H1 (cell line): ENCODE measurements around the gene EXOC2. TPM values are rescaled to one million over a fixed set of nuclear protein-coding genes. Genes with fewer than 3 reads are reported as not detected.

Experiments
- CTCF ChIA-PET: fragments of 300-600 bp; sonication (Branson Sonifier 250); formaldehyde crosslinking; loops from one replicate; lab custom pipeline; 2021; ENCODE audit not compliant: partially characterized antibody; lab: Charles Lee
- POLR2A ChIA-PET: fragments of 300-600 bp; sonication (Branson Sonifier 250); formaldehyde crosslinking; loops from one replicate; lab custom pipeline; 2021; ENCODE audit warnings: inconsistent platforms; ENCODE audit not compliant: partially characterized antibody; lab: Charles Lee
- DNase-seq, 2 experiments: peaks; one replicate each; pipeline versions ENCODE4 v3.0.0 to v3.0.0-alpha.2; 2010 to 2022; ENCODE audit warnings: low spot score in 2 of 2, low read depth in 1 of 2, mixed read lengths in 1 of 2
- FAIRE-seq: peaks from 2 replicates; lab custom pipeline; 2011; peaks lifted over from hg19 to GRCh38; lab: Jason Lieb, UNC
- H2AFZ ChIP-seq: 2 replicates; pipeline ENCODE4 v1.8.1; 2012; ENCODE audit warnings: low read length, inconsistent platforms
- H2AK5ac ChIP-seq: 2 replicates; pipeline ENCODE4 v1.6.1; 2013; ENCODE audit warnings: low read depth, low read length
- H2BK120ac ChIP-seq: replicated peaks from 2 replicates; pipeline ENCODE3; 2013; ENCODE audit warnings: low read depth, low read length, inconsistent platforms
- H2BK12ac ChIP-seq: 2 replicates; pipeline ENCODE4 v1.6.1; 2013; ENCODE audit warnings: low read depth, low read length
- H2BK15ac ChIP-seq: 2 replicates; pipeline ENCODE4 v1.6.1; 2013; ENCODE audit warnings: low read length
- H2BK20ac ChIP-seq: 2 replicates; pipeline ENCODE4 v1.6.1; 2013; ENCODE audit warnings: low read length
- H2BK5ac ChIP-seq: 2 replicates; pipeline ENCODE4 v1.6.1; 2013; ENCODE audit warnings: low read depth, low read length
- H3K14ac ChIP-seq: 2 replicates; pipeline ENCODE4 v1.6.1; 2013; ENCODE audit warnings: inconsistent platforms; ENCODE audit not compliant: insufficient read length
- H3K18ac ChIP-seq: 2 replicates; pipeline ENCODE4 v1.6.1; 2013; ENCODE audit warnings: low read length; ENCODE audit errors: extremely low read depth
- H3K23ac ChIP-seq: 2 replicates; pipeline ENCODE4 v1.6.1; 2013; ENCODE audit warnings: inconsistent platforms; ENCODE audit not compliant: insufficient read length
- H3K23me2 ChIP-seq: 2 replicates; pipeline ENCODE4 v1.6.1; 2013; ENCODE audit warnings: low read depth, low read length
- H3K27ac ChIP-seq: 2 replicates; pipeline ENCODE4 v1.6.1; 2011; ENCODE audit warnings: low read depth, low read length, inconsistent platforms
- H3K27me3 ChIP-seq, 4 experiments: replicated peaks in 1 of 4; 1 replicate in 1 of 4; 2 replicates in 3 of 4; pipeline versions ENCODE4 v1.6.1 to v1.8.1; 2011 to 2013; ENCODE audit warnings: low read length in 3 of 4, mild to moderate bottlenecking in 3 of 4, inconsistent platforms in 2 of 4, mixed read lengths in 2 of 4, moderate library complexity in 1 of 4; ENCODE audit not compliant: control insufficient read depth in 3 of 4, insufficient read depth in 3 of 4; ENCODE audit errors: extremely low read depth in 1 of 4
- H3K36me3 ChIP-seq, 4 experiments: 2 replicates each; pipeline versions ENCODE4 v1.6.1 to v1.8.1; 2011 to 2013; ENCODE audit warnings: mild to moderate bottlenecking in 4 of 4, low read length in 3 of 4, moderate library complexity in 2 of 4, control low read depth in 1 of 4, inconsistent platforms in 1 of 4; ENCODE audit not compliant: insufficient read depth in 4 of 4, control insufficient read depth in 2 of 4
- H3K4ac ChIP-seq: replicated peaks from 2 replicates; pipeline ENCODE3; 2013; ENCODE audit warnings: low read length, low read depth, mixed read lengths, inconsistent platforms; ENCODE audit not compliant: insufficient read length
- H3K4me1 ChIP-seq, 4 experiments: replicated peaks in 1 of 4; 1 replicate in 1 of 4; 2 replicates in 3 of 4; pipeline versions ENCODE4 v1.6.1 to v1.8.1; 2011 to 2013; ENCODE audit warnings: low read length in 3 of 4, inconsistent platforms in 2 of 4, mixed read lengths in 1 of 4; ENCODE audit not compliant: insufficient read depth in 4 of 4, control insufficient read depth in 3 of 4
- H3K4me2 ChIP-seq, 2 experiments: 2 replicates each; pipeline versions ENCODE4 v1.6.1 to v1.8.1; 2011 to 2013; ENCODE audit warnings: low read depth in 2 of 2, low read length in 2 of 2, control low read depth in 1 of 2, inconsistent platforms in 1 of 2, mild to moderate bottlenecking in 1 of 2; ENCODE audit not compliant: insufficient read depth in 1 of 2
- H3K4me3 ChIP-seq, 4 experiments: fragments of 200-600, 300-600 bp in 1 of 4; sonication (generic), shearing (Covaris generic), sonication (Bioruptor Twin) in 1 of 4; 2 replicates each; pipeline versions ENCODE4 v1.5.1 to v1.8.1; 2011 to 2016; ENCODE audit warnings: low read length in 4 of 4, low read depth in 3 of 4, control low read depth in 2 of 4, inconsistent platforms in 2 of 4, mild to moderate bottlenecking in 2 of 4, mixed read lengths in 1 of 4, moderate library complexity in 1 of 4; ENCODE audit not compliant: insufficient read depth in 2 of 4; ENCODE audit errors: extremely low read depth in 1 of 4
- H3K56ac ChIP-seq: replicated peaks from 2 replicates; pipeline ENCODE3; 2013; ENCODE audit warnings: low read depth, mild to moderate bottlenecking, mixed read lengths, low read length, inconsistent platforms; ENCODE audit not compliant: insufficient read length
- H3K79me1 ChIP-seq: 2 replicates; pipeline ENCODE4 v1.6.1; 2013; ENCODE audit warnings: low read depth, low read length, control low read depth
- H3K79me2 ChIP-seq, 2 experiments: 2 replicates each; pipeline versions ENCODE4 v1.6.1 to v1.8.1; 2012 to 2013; ENCODE audit warnings: low read length in 2 of 2, mild to moderate bottlenecking in 2 of 2, inconsistent platforms in 1 of 2; ENCODE audit not compliant: insufficient read depth in 2 of 2, control insufficient read depth in 1 of 2
- H3K9ac ChIP-seq, 4 experiments: replicated peaks in 1 of 4; 1 replicate in 1 of 4; 2 replicates in 3 of 4; pipeline versions ENCODE4 v1.6.1 to v1.8.1; 2011 to 2013; ENCODE audit warnings: low read depth in 3 of 4, low read length in 3 of 4, control low read depth in 2 of 4, mild to moderate bottlenecking in 2 of 4, moderate library complexity in 2 of 4, inconsistent platforms in 1 of 4; ENCODE audit errors: extremely low read depth in 1 of 4
- H3K9me3 ChIP-seq, 2 experiments: 2 replicates each; pipeline versions ENCODE4 v1.6.1 to v1.8.1; 2012 to 2013; ENCODE audit warnings: mild to moderate bottlenecking in 2 of 2, moderate library complexity in 2 of 2, control low read depth in 1 of 2, inconsistent platforms in 1 of 2, low read depth in 1 of 2, low read length in 1 of 2, mixed read lengths in 1 of 2; ENCODE audit not compliant: insufficient read depth in 2 of 2
- H4K20me1 ChIP-seq, 2 experiments: replicated peaks in 1 of 2; 2 replicates each; pipeline versions ENCODE3 to v1.8.1; 2011 to 2013; ENCODE audit warnings: inconsistent platforms in 2 of 2, low read length in 2 of 2, mild to moderate bottlenecking in 1 of 2; ENCODE audit not compliant: insufficient read depth in 2 of 2, control insufficient read depth in 1 of 2
- H4K5ac ChIP-seq: 2 replicates; pipeline ENCODE4 v1.6.1; 2013; ENCODE audit warnings: low read length, low read depth, mixed read lengths, inconsistent platforms; ENCODE audit not compliant: insufficient read length
- H4K8ac ChIP-seq: 2 replicates; pipeline ENCODE4 v1.8.0; 2013; ENCODE audit warnings: mild to moderate bottlenecking, moderate library complexity, low read length, inconsistent platforms; ENCODE audit not compliant: insufficient read depth; ENCODE audit errors: extremely low read depth
- H4K91ac ChIP-seq: replicated peaks from 2 replicates; pipeline ENCODE3; 2013; ENCODE audit warnings: low read length, mixed read lengths, inconsistent platforms; ENCODE audit not compliant: insufficient read length
- BCL11A ChIP-seq, 2 experiments: IDR thresholded peaks; one replicate each; pipeline ENCODE4 v1.6.1; 2011; ENCODE audit warnings: low read depth in 2 of 2, low read length in 2 of 2, mild to moderate bottlenecking in 2 of 2
- BRCA1 ChIP-seq: IDR thresholded peaks from 2 replicates; pipeline ENCODE4 v1.6.1; 2012; ENCODE audit warnings: low read depth, low read length, improper control_type of control experiment
- CEBPB ChIP-seq: IDR thresholded peaks from 2 replicates; pipeline ENCODE4 v1.6.1; 2012; ENCODE audit warnings: low read depth, low read length
- HDAC2 ChIP-seq, 2 experiments: fragments of 300-600 bp in 1 of 2; sonication (generic) in 1 of 2; IDR thresholded peaks; 2 replicates each; pipeline ENCODE4 v1.6.1; 2011 to 2012; ENCODE audit warnings: low read depth in 2 of 2, low read length in 2 of 2, mild to moderate bottlenecking in 2 of 2, moderate library complexity in 2 of 2, borderline replicate concordance in 1 of 2, inconsistent platforms in 1 of 2
- KDM5A ChIP-seq: fragments of 200-600 bp; IDR thresholded peaks from 2 replicates; pipeline ENCODE4 v1.7.1; 2012; ENCODE audit warnings: mild to moderate bottlenecking, low read length, inconsistent platforms, mixed read lengths
- POLR2A ChIP-seq, 2 experiments: IDR thresholded peaks; 1 replicate in 1 of 2; 2 replicates in 1 of 2; pipeline ENCODE4 v1.6.1; 2011; ENCODE audit warnings: low read depth in 2 of 2, low read length in 2 of 2, mild to moderate bottlenecking in 2 of 2; ENCODE audit errors: control extremely low read depth in 1 of 2
- POLR2AphosphoS5 ChIP-seq: IDR thresholded peaks from 2 replicates; pipeline ENCODE4 v1.6.1; 2011; ENCODE audit warnings: low read depth, low read length
- RBBP5 ChIP-seq: IDR thresholded peaks from 2 replicates; pipeline ENCODE4 v1.7.1; 2012; ENCODE audit warnings: low read depth, mild to moderate bottlenecking, inconsistent platforms, low read length, moderate library complexity, borderline replicate concordance
- SP1 ChIP-seq: IDR thresholded peaks from 2 replicates; pipeline ENCODE4 v1.6.1; 2011; ENCODE audit warnings: low read depth, low read length
- SP4 ChIP-seq: IDR thresholded peaks from 2 replicates; pipeline ENCODE4 v1.6.1; 2012; ENCODE audit warnings: low read length, inconsistent platforms
- TBP ChIP-seq: IDR thresholded peaks from 2 replicates; pipeline ENCODE4 v1.6.1; 2011; ENCODE audit warnings: low read depth, low read length, improper control_type of control experiment
- ZNF274 ChIP-seq: IDR thresholded peaks from 2 replicates; pipeline ENCODE4 v1.7.0; 2012; ENCODE audit warnings: low read length, borderline replicate concordance; ENCODE audit errors: extremely low read depth
- WGBS, 2 experiments: shearing (Covaris generic) in 1 of 2; methylation state at CpG; one replicate each; pipeline versions ENCODE4 v1.1.6 to v1.1.7; 2013 to 2015; ENCODE audit warnings: low lambda C conversion rate in 2 of 2, mixed read lengths in 2 of 2, inconsistent platforms in 1 of 2, low coverage in 1 of 2, missing lambda C conversion rate in 1 of 2; ENCODE audit not compliant: insufficient replicate concordance in 2 of 2, insufficient coverage in 1 of 2, insufficient read length in 1 of 2; ENCODE audit errors: extremely low coverage in 1 of 2, missing lambda C conversion rate in 1 of 2; 5-methylcytosine and 5-hydroxymethylcytosine counted together
- polyA plus RNA-seq, 7 experiments: library from polyadenylated mRNA; depleted of rRNA in 3 of 7; stranded (reverse) in 5 of 7; unstranded in 2 of 7; fragments of >200 nt in 5 of 7; fragments of 200-250 nt in 2 of 7; gene quantifications; 1 replicate in 5 of 7; 2 replicates in 1 of 7; 4 replicates in 1 of 7; pipeline versions ENCODE4 v1.2.1 to v1.2.3, GENCODE V29; 2011 to 2013; ENCODE audit warnings: missing spikeins in 2 of 7, mixed read lengths in 2 of 7
- total RNA-seq: library from RNA; stranded (reverse); fragmentation: NEBNext Ultra II Directional; extraction: Animal tissue kit (Norgen Biotek cat#: 25700); gene quantifications from 2 replicates; pipeline ENCODE4 v1.2.1, GENCODE V29; 2021
- TF ChIP-seq, protein P1 (sequence below): IDR thresholded peaks from 2 replicates; pipeline ENCODE4 v1.6.1; 2012; ENCODE audit warnings: low read length, inconsistent platforms

The EXOC2 gene
- total and polyA plus RNA-seq, 2 of the 8 experiments (the other 6 are each of a cell fraction or from before 2014, with no cell fraction given), result 25.5 to 44.4 TPM

DNA sequence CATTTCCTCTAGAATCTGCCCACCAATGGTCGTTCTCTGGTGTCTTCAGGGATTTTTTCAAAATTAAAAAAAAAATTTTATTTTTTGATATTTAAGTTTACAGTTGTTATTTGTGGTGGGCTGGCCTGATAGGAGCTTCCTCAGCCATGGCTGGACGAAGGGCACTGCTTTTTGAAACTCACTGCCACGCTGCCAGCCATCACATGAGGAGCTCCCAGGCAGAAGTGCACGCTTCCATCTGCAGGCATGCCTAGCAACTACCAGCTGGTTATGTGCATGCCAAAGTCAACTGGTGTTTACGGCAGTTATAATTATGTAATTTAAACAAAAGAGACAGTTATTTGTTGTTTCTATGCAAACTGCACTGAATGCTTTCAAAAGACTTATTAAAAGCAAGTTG is 196.3 kb downstream of the EXOC2 start:
- no peak overlapping the region for H4K8ac ChIP-seq
- no peak overlapping the region for H2AK5ac ChIP-seq
- H3K4me3 ChIP-seq, result no peak overlapping the region
- no peak overlapping the region for H2BK15ac ChIP-seq
- H3K27ac ChIP-seq, result no peak overlapping the region
- H3K14ac ChIP-seq, result no peak overlapping the region
- no peak overlapping the region for H2BK20ac ChIP-seq
- no peak overlapping the region for H3K18ac ChIP-seq
- no peaks in the 10 kb centered on the region for H4K20me1 ChIP-seq
- 93% methylated on average over 5 of the region's 5 CpGs; no CpG with 5 or more reads in 1 of the 2 experiments for WGBS, 2 experiments
- peaks cover 0 to 17% (median 9%) of the 10 kb centered on the region in 4 experiments; a peak in 6 of 8 replicates for H3K36me3 ChIP-seq
- no peaks in the 10 kb centered on the region for H3K4me1 ChIP-seq
- H3K23ac ChIP-seq, result no peak overlapping the region
- no peak overlapping the region for H2BK12ac ChIP-seq
- H4K5ac ChIP-seq, result no peak overlapping the region
- H2AFZ ChIP-seq, result no peak overlapping the region
- no peaks in the 10 kb centered on the region for H3K27me3 ChIP-seq
- H3K4me2 ChIP-seq, result no peak overlapping the region
- FAIRE-seq (no peak), DNase-seq (no peak)
- H3K79me2 ChIP-seq, result no peaks in the 10 kb centered on the region
- no peak overlapping the region for H2BK120ac ChIP-seq
- H3K23me2 ChIP-seq, result no peaks in the 10 kb centered on the region
- ChIA-PET POLR2A (no interaction called here), CTCF (interaction anchor here (0.6 kb wide), 3 partner anchors 10 to 17 kb away, joined by 3 to 4 read pairs (median 3); no protein-coding TSS in a partner anchor)
- no peaks in the 10 kb centered on the region for H3K79me1 ChIP-seq
- no peak overlapping the region for H3K4ac ChIP-seq
- H3K9me3 ChIP-seq, result no peaks in the 10 kb centered on the region; a peak in 1 of 4 replicates
- no peak overlapping the region for H4K91ac ChIP-seq
- H3K9ac ChIP-seq, result no peak overlapping the region
- H3K56ac ChIP-seq, result no peak overlapping the region
- H2BK5ac ChIP-seq, result no peak overlapping the region
- TF ChIP-seq TBP (no peak), ZNF274 (no peak), BRCA1 (no peak), HDAC2 (IDR thresholded peaks at IDR 0.05; ENCODE audit: borderline replicate concordance in 1 of 2, low read depth in 2 of 2, low read length in 2 of 2) (no peak), POLR2A (IDR thresholded peaks at IDR 0.05; ENCODE audit: control extremely low read depth in 1 of 2, low read depth in 2 of 2, low read length in 2 of 2) (no peak), CEBPB (no peak), SP1 (no peak), POLR2AphosphoS5 (no peak), SP4 (no peak), KDM5A (no peak), BCL11A (IDR thresholded peaks at IDR 0.05; ENCODE audit: low read depth in 2 of 2, low read length in 2 of 2) (no peak), RBBP5 (no peak)
- TF ChIP-seq, protein P1, sequence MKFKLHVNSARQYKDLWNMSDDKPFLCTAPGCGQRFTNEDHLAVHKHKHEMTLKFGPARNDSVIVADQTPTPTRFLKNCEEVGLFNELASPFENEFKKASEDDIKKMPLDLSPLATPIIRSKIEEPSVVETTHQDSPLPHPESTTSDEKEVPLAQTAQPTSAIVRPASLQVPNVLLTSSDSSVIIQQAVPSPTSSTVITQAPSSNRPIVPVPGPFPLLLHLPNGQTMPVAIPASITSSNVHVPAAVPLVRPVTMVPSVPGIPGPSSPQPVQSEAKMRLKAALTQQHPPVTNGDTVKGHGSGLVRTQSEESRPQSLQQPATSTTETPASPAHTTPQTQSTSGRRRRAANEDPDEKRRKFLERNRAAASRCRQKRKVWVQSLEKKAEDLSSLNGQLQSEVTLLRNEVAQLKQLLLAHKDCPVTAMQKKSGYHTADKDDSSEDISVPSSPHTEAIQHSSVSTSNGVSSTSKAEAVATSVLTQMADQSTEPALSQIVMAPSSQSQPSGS, result no peak
